Thoracic aorta endothelial cell (primary cell): ENCODE results near the gene B4GALNT2. TPM values are rescaled to one million over a fixed set of nuclear protein-coding genes. Genes with fewer than 3 reads are reported as not detected.

Experiments
- total RNA-seq: library from RNA; depleted of rRNA; stranded (reverse); fragments of >200 nt; gene quantifications from 2 replicates; pipeline ENCODE4 v1.2.3, GENCODE V29; 2012

B4GALNT2 gene
- not detected in 2 replicates for total RNA-seq

GRCh38 chr17:49132699-49133364, at the start of gene B4GALNT2:
Gene B4GALNT2, plus strand, starts transcription at chr17:49132769. Its CDS starts 24 bp downstream, at chr17:49132793.

GRCh38 chr17:49210158-49211029, 77.8 kb downstream of the B4GALNT2 start, which contains the start of the genes ABI3 and GNGT2:
Gene ABI3, plus strand, starts transcription at chr17:49210707. Its CDS starts 18 bp downstream, at chr17:49210725.
Gene GNGT2, minus strand, starts transcription at chr17:49210574. Its CDS starts 3,152 bp downstream, at chr17:49207422.

Other genes starting within 250 kb of the B4GALNT2 start
- gene ATP5MC1, start 240.0 kb upstream of the B4GALNT2 start, total RNA-seq, result 64.4 and 105 TPM in 2 replicates
- gene UBE2Z, start 224.4 kb upstream of the B4GALNT2 start, total RNA-seq, result 89.1 and 89.4 TPM in 2 replicates
- 84.4 and 107 TPM in 2 replicates for gene SNF8, start 187.9 kb upstream of the B4GALNT2 start, total RNA-seq
- not detected in 2 replicates for gene GIP, start 164.2 kb upstream of the B4GALNT2 start, total RNA-seq
- gene IGF2BP1, start 135.4 kb upstream of the B4GALNT2 start, total RNA-seq, result 1.5 and 5.1 TPM in 2 replicates
- 3.2 and 3.3 TPM in 2 replicates for gene GNGT2, start 77.8 kb downstream of the B4GALNT2 start, total RNA-seq
- gene ABI3, start 77.9 kb downstream of the B4GALNT2 start, total RNA-seq, result 25.7 and 45.7 TPM in 2 replicates
- 0.27 TPM in 1 of 2 replicates, not detected in the other for gene PHOSPHO1, start 98.0 kb downstream of the B4GALNT2 start, total RNA-seq
- gene ZNF652, start 229.5 kb downstream of the B4GALNT2 start, total RNA-seq, result 19.0 and 21.1 TPM in 2 replicates